ENCODE data around the gene CHD8. TPM values are rescaled to one million over a fixed set of nuclear protein-coding genes. Genes with fewer than 3 reads are reported as not detected.

CHD8 gene
- total and polyA plus RNA-seq, 2 of the 13 experiments (the other 11 are each of a cell fraction or from before 2014, with no cell fraction given), result 35.1 to 79.6 TPM

- TF ChIP-seq NKX3-1 (CRISPR knock-in tag; IDR thresholded peaks at IDR 0.05) (no peak), ZNF281 (CRISPR knock-in tag; IDR thresholded peaks at IDR 0.05; ENCODE audit: borderline replicate concordance) (no peak), HNF1A (IDR thresholded peaks at IDR 0.05; ENCODE audit: low read depth) (no peak; the same call in 1 of the 2 replicates), HNF1A (CRISPR knock-in tag; IDR thresholded peaks at IDR 0.05; ENCODE audit: borderline replicate concordance) (0 out of 2 replicates have a peak, but pooled peaks have one; percentile 6), ZNF709 (CRISPR knock-in tag; IDR thresholded peaks at IDR 0.05) (no peak), ZNF878 (CRISPR knock-in tag; IDR thresholded peaks at IDR 0.05) (no peak), ATF4 (CRISPR knock-in tag; IDR thresholded peaks at IDR 0.05) (0 out of 4 replicates have a peak, but pooled peaks of 1 of the 2 experiments have one; percentile 6), NFAT5 (CRISPR knock-in tag; IDR thresholded peaks at IDR 0.05) (no peak), ZBTB37 (CRISPR knock-in tag; IDR thresholded peaks at IDR 0.05) (no peak)
Observed at GRCh38 chr14:21382886-21383847, 72.8 kb downstream of the CHD8 start (continued).
